Adrenal gland (tissue), 5 donors: ENCODE data around the gene ERC1.

Source experiments
- CTCF ChIP-seq, 6 experiments: fragments of 450-650 bp in 4 of 6; fragments of 200-600 bp in 2 of 6; sonication (generic) in 1 of 6; IDR thresholded peaks; 1 replicate in 5 of 6; 2 replicates in 1 of 6; pipeline versions ENCODE4 v1.5.1 to v1.8.0; 2016 to 2021; ENCODE audit warnings: antibody characterized with exemption in 6 of 6, mild to moderate bottlenecking in 2 of 6, moderate library complexity in 1 of 6
- POLR2A ChIP-seq, 2 donors: fragments of 450-650 bp; IDR thresholded peaks; one replicate each; pipeline ENCODE4 v1.6.1; 2017; ENCODE audit warnings: antibody characterized with exemption in 2 of 2, mild to moderate bottlenecking in 2 of 2, moderate library complexity in 1 of 2
- donor health status: DM: no; HTN: no; CAD: no.

- TF ChIP-seq CTCF (IDR thresholded peaks at IDR 0.05) = no peak
- no peak for TF ChIP-seq POLR2A (IDR thresholded peaks at IDR 0.05)
These were observed 516.3 kb downstream of the ERC1 start for GRCh38 chr12:1507308-1507707.
